ENCODE measurements around the gene WNT3. TPM values are rescaled to one million over a fixed set of nuclear protein-coding genes. Genes with fewer than 3 reads are reported as not detected.

WNT3 gene
- total and polyA plus RNA-seq, 11 donors = 0.32 to 2.2 (median 1.2) TPM

- no peak for DNase-seq
- peaks cover 0 to 57% (median 4%) of the 10 kb centered on the region in 9 donors for H3K27me3 ChIP-seq
- H3K27ac ChIP-seq = no peak overlapping the region
- no peak for ATAC-seq
- no peak for TF ChIP-seq POLR2A (IDR thresholded peaks at IDR 0.05)
- TF ChIP-seq CTCF (IDR thresholded peaks at IDR 0.05) = no peak
- H3K4me3 ChIP-seq = no peak overlapping the region
- H3K36me3 ChIP-seq = no peaks in the 10 kb centered on the region
- no peaks in the 10 kb centered on the region for H3K4me1 ChIP-seq
- 77 to 86% (median 80%) methylated on average over 4 of the region's 4 CpGs for WGBS, 4 donors
- peaks cover 0 to 3% (median 0%) of the 10 kb centered on the region in 12 donors for H3K9me3 ChIP-seq
- intact Hi-C loops (cut with DNase I) = no loop called here
Observed at GRCh38 chr17:46792071-46792470, 26.4 kb downstream of the WNT3 start.

GRCh38 chr17:46791531-46791930, 27.0 kb downstream of the WNT3 start:
- WGBS, 4 donors = 70 to 73% (median 72%) methylated on average over 5 of the region's 5 CpGs
- ATAC-seq = no peak

GRCh38 chr17:46790216-46790615, 28.3 kb downstream of the WNT3 start:
- ATAC-seq = peak in 1 of 4 donors; percentile 25
- H3K9me3 ChIP-seq = peaks cover 0 to 3% (median 0%) of the 10 kb centered on the region in 12 donors
- no peaks in the 10 kb centered on the region for H3K4me1 ChIP-seq
- H3K27me3 ChIP-seq = peaks cover 0 to 38% (median 4%) of the 10 kb centered on the region in 9 donors
- H3K27ac ChIP-seq = no peak overlapping the region
- intact Hi-C loops (cut with DNase I) = no loop called here
- no peak for DNase-seq
- no peaks in the 10 kb centered on the region for H3K36me3 ChIP-seq
- TF ChIP-seq CTCF (IDR thresholded peaks at IDR 0.05) = no peak
- TF ChIP-seq POLR2A (IDR thresholded peaks at IDR 0.05) = no peak
- 55 to 67% (median 58%) methylated on average over 3 of the region's 3 CpGs for WGBS, 4 donors
- H3K4me3 ChIP-seq = no peak overlapping the region

More at GRCh38 chr17:46791531-46791930, 27.0 kb downstream of the WNT3 start:
- H3K4me3 ChIP-seq = no peak overlapping the region
- no peaks in the 10 kb centered on the region for H3K4me1 ChIP-seq
- H3K36me3 ChIP-seq = no peaks in the 10 kb centered on the region
- peaks cover 0 to 3% (median 0%) of the 10 kb centered on the region in 12 donors for H3K9me3 ChIP-seq
- TF ChIP-seq POLR2A (IDR thresholded peaks at IDR 0.05) (no peak), CTCF (IDR thresholded peaks at IDR 0.05) (no peak)
- DNase-seq = no peak
- H3K27ac ChIP-seq = no peak overlapping the region
- intact Hi-C loops (cut with DNase I) = no loop called here
- peaks cover 0 to 52% (median 4%) of the 10 kb centered on the region in 9 donors for H3K27me3 ChIP-seq

GRCh38 chr17:46789610-46790009, 28.9 kb downstream of the WNT3 start:
- WGBS, 4 donors = 86 to 94% (median 88%) methylated on average over 4 to 8 of the region's 8 CpGs
- Histone ChIP-seq H3K4me1 (no peaks in the 10 kb centered on the region), H3K27ac (no peak overlapping the region), H3K4me3 (no peak overlapping the region), H3K27me3 (peaks cover 0 to 32% (median 0%) of the 10 kb centered on the region in 9 donors), H3K36me3 (no peaks in the 10 kb centered on the region), H3K9me3 (peaks cover 0 to 3% (median 0%) of the 10 kb centered on the region in 12 donors)
- intact Hi-C loops (cut with DNase I) = loop anchor here in 1 of 10 donors (10.0 kb wide), 1 partner anchor 45 kb away; no protein-coding TSS in a partner anchor
- TF ChIP-seq POLR2A (IDR thresholded peaks at IDR 0.05) (no peak), CTCF (IDR thresholded peaks at IDR 0.05) (no peak)
- DNase-seq (no peak), ATAC-seq (no peak)

Measured in heart left ventricle (tissue), 16 donors.